Sigmoid colon (tissue), 7 donors: ENCODE data around the gene FAM89A. TPM values are rescaled to one million over a fixed set of nuclear protein-coding genes. Genes with fewer than 3 reads are reported as not detected.

Experiments used
- DNase-seq: peaks from one replicate; pipeline ENCODE4 v3.0.0-alpha.2; 2019
- H3K27ac ChIP-seq, 4 donors: fragments of 200-600 bp; sonication (generic); one replicate each; pipeline ENCODE4 v1.5.1; 2016 to 2019; ENCODE audit warnings: mild to moderate bottlenecking in 1 of 4
- H3K27me3 ChIP-seq, 3 donors: fragments of 200-600 bp; sonication (generic); one replicate each; pipeline ENCODE4 v1.5.1; 2019; ENCODE audit warnings: mild to moderate bottlenecking in 1 of 3
- H3K36me3 ChIP-seq, 4 donors: fragments of 200-600 bp; sonication (generic); one replicate each; pipeline ENCODE4 v1.5.1; 2016 to 2019
- H3K4me1 ChIP-seq, 4 donors: fragments of 200-600 bp; sonication (generic); one replicate each; pipeline ENCODE4 v1.5.1; 2017 to 2019
- H3K4me3 ChIP-seq, 4 donors: fragments of 200-600 bp; sonication (generic); one replicate each; pipeline ENCODE4 v1.5.1; 2017 to 2019; ENCODE audit warnings: mild to moderate bottlenecking in 2 of 4, moderate library complexity in 1 of 4
- H3K9me3 ChIP-seq, 4 donors: fragments of 200-600 bp in 3 of 4; sonication (generic) in 3 of 4; one replicate each; pipeline versions ENCODE4 v1.5.1 to v1.6.1; 2013 to 2019
- EP300 ChIP-seq, 4 donors: sonication (generic); formaldehyde crosslinking; IDR thresholded peaks; one replicate each; pipeline ENCODE4 v1.6.1; 2017; ENCODE audit warnings: antibody characterized with exemption in 4 of 4
- POLR2A ChIP-seq, 2 donors: fragments of 450-650 bp; IDR thresholded peaks; one replicate each; pipeline ENCODE4 v1.6.1; 2016; ENCODE audit warnings: antibody characterized with exemption in 2 of 2, mild to moderate bottlenecking in 2 of 2, moderate library complexity in 2 of 2
- POLR2AphosphoS5 ChIP-seq, 4 donors: sonication (generic); formaldehyde crosslinking; IDR thresholded peaks; one replicate each; pipeline ENCODE4 v1.6.1; 2017; ENCODE audit warnings: antibody characterized with exemption in 4 of 4
- WGBS, 2 donors: extraction: QIAGEN DNeasy Blood & Tissue Kit; methylation state at CpG; one replicate each; pipeline ENCODE4 v1.1.7; 2013; 5-methylcytosine and 5-hydroxymethylcytosine counted together
- intact Hi-C: fragments of 100-400 bp; cut with DNase I; formaldehyde crosslinking; loops from one replicate; pipeline ENCODE4 v1.15.1; 2023
- polyA plus RNA-seq, 3 donors: library from polyadenylated mRNA; stranded (reverse); fragments of 200-250 nt; gene quantifications; one replicate each; pipeline ENCODE4 v1.2.3, GENCODE V29; 2013
- total RNA-seq, 4 donors: library from RNA; depleted of rRNA; stranded (reverse); fragments of >200 nt; gene quantifications; one replicate each; pipeline ENCODE4 v1.1.0, GENCODE V29; 2016
- TF ChIP-seq, protein P1 (sequence below), 4 experiments: fragments of 450-650 bp in 3 of 4; fragments of 200-600 bp in 1 of 4; IDR thresholded peaks; one replicate each; pipeline ENCODE4 v1.5.1; 2016 to 2019; ENCODE audit warnings: antibody characterized with exemption in 4 of 4, mild to moderate bottlenecking in 3 of 4, moderate library complexity in 2 of 4
- donor health status: healthy with polysubstance abuse.
- donor health status: Bipolar disorder and iron deficiency.
- donor health status: healthy.

FAM89A gene
- total and polyA plus RNA-seq, 7 donors, result 2.3 to 9.9 (median 5.8) TPM

GRCh38 chr1:231021540-231022031, 18.5 kb downstream of the FAM89A start:
- H3K9me3 ChIP-seq, result no peaks in the 10 kb centered on the region
- no peak overlapping the region for H3K4me3 ChIP-seq
- TF ChIP-seq, protein P1, sequence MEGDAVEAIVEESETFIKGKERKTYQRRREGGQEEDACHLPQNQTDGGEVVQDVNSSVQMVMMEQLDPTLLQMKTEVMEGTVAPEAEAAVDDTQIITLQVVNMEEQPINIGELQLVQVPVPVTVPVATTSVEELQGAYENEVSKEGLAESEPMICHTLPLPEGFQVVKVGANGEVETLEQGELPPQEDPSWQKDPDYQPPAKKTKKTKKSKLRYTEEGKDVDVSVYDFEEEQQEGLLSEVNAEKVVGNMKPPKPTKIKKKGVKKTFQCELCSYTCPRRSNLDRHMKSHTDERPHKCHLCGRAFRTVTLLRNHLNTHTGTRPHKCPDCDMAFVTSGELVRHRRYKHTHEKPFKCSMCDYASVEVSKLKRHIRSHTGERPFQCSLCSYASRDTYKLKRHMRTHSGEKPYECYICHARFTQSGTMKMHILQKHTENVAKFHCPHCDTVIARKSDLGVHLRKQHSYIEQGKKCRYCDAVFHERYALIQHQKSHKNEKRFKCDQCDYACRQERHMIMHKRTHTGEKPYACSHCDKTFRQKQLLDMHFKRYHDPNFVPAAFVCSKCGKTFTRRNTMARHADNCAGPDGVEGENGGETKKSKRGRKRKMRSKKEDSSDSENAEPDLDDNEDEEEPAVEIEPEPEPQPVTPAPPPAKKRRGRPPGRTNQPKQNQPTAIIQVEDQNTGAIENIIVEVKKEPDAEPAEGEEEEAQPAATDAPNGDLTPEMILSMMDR (IDR thresholded peaks at IDR 0.05), result no peak
- TF ChIP-seq POLR2A (IDR thresholded peaks at IDR 0.05) (no peak), POLR2AphosphoS5 (IDR thresholded peaks at IDR 0.05) (no peak), EP300 (IDR thresholded peaks at IDR 0.05) (no peak)
- intact Hi-C loops, result no loop called here
- no peaks in the 10 kb centered on the region for H3K27me3 ChIP-seq
- H3K36me3 ChIP-seq, result no peaks in the 10 kb centered on the region
- 90 to 92% methylated on average over 12 of the region's 12 CpGs for WGBS, 2 donors
- no peak overlapping the region for H3K27ac ChIP-seq
- no peak for DNase-seq
- peaks cover 0 to 4% (median 0%) of the 10 kb centered on the region in 4 donors for H3K4me1 ChIP-seq

GRCh38 chr1:231020816-231021215, 19.2 kb downstream of the FAM89A start:
- DNase-seq, result no peak
- Histone ChIP-seq H3K27me3 (no peaks in the 10 kb centered on the region), H3K36me3 (no peaks in the 10 kb centered on the region), H3K9me3 (no peaks in the 10 kb centered on the region), H3K27ac (peak overlapping the region in 1 of 4 donors; percentile 10), H3K4me3 (no peak overlapping the region), H3K4me1 (peaks cover 0 to 4% (median 0%) of the 10 kb centered on the region in 4 donors)
- intact Hi-C loops, result no loop called here
- no peak for TF ChIP-seq POLR2AphosphoS5 (IDR thresholded peaks at IDR 0.05)
- TF ChIP-seq, protein P1 (IDR thresholded peaks at IDR 0.05), result no peak
- no peak for TF ChIP-seq POLR2A (IDR thresholded peaks at IDR 0.05)
- WGBS, 2 donors, result 63 to 77% methylated on average over 7 of the region's 7 CpGs

GRCh38 chr1:231020139-231020601, 19.9 kb downstream of the FAM89A start:
- TF ChIP-seq EP300 (IDR thresholded peaks at IDR 0.05) (no peak), POLR2AphosphoS5 (IDR thresholded peaks at IDR 0.05) (no peak), POLR2A (IDR thresholded peaks at IDR 0.05) (no peak)
- TF ChIP-seq, protein P1 (IDR thresholded peaks at IDR 0.05), result no peak
- no peak for DNase-seq
- H3K27ac ChIP-seq, result peak overlapping the region in 1 of 4 donors; percentile 10
- H3K4me1 ChIP-seq, result peaks cover 0 to 4% (median 0%) of the 10 kb centered on the region in 4 donors
- H3K36me3 ChIP-seq, result no peaks in the 10 kb centered on the region
- H3K4me3 ChIP-seq, result no peak overlapping the region
- no peaks in the 10 kb centered on the region for H3K9me3 ChIP-seq
- H3K27me3 ChIP-seq, result no peaks in the 10 kb centered on the region
- intact Hi-C loops, result no loop called here
- 76 to 85% methylated on average over 14 of the region's 14 CpGs for WGBS, 2 donors

DNA sequence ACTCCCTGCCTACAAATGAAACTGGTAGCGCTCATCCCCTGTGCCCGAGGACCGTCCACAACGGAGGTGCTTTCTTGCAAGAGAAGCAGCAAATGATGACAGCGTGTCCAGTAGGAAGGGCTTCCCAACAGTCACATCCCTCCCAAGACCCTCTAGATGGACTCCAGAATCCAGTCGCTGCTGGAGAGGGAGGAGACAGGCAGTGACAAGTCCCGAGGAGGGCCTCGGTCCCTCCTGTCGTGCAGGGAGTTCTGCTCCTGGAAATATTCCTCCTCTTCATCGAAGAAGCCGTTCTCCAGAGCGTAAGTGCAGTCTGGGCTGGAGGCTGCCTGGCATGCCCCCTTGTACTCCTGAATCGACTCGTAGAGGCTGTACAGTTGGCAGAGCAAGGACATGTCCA, 20.3 kb downstream of the FAM89A start:
- no peaks in the 10 kb centered on the region for H3K9me3 ChIP-seq
- DNase-seq, result no peak
- intact Hi-C loops, result no loop called here
- TF ChIP-seq, protein P1 (IDR thresholded peaks at IDR 0.05), result no peak
- no peak for TF ChIP-seq EP300 (IDR thresholded peaks at IDR 0.05)
- no peak for TF ChIP-seq POLR2AphosphoS5 (IDR thresholded peaks at IDR 0.05)
- no peak for TF ChIP-seq POLR2A (IDR thresholded peaks at IDR 0.05)
- no peak overlapping the region for H3K27ac ChIP-seq
- H3K4me1 ChIP-seq, result peaks cover 0 to 4% (median 0%) of the 10 kb centered on the region in 4 donors
- no peaks in the 10 kb centered on the region for H3K36me3 ChIP-seq
- 93 to 94% methylated on average over 14 of the region's 14 CpGs for WGBS, 2 donors
- no peaks in the 10 kb centered on the region for H3K27me3 ChIP-seq
- no peak overlapping the region for H3K4me3 ChIP-seq

DNA sequence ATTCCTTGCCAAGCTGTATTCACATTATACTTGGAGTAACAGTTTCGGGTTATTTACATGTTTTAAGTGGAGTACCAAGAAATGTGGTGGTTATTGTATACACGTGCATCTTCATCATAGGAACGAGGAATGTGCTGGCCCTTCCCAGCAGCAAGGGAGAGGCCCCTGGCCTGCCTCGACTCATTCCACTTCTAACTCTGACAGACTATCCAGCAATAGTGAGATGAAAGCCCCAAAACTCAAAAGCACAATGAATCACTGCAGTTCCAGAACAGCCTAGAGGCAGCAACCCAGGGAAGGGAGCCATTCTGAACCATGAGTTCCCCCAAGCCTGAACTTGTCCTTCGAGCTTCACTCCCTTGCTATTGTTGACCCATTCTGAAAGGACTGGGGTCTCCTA, 23.1 kb downstream of the FAM89A start:
- Histone ChIP-seq H3K4me1 (peaks cover 0 to 4% (median 0%) of the 10 kb centered on the region in 4 donors), H3K27me3 (no peaks in the 10 kb centered on the region), H3K27ac (no peak overlapping the region), H3K36me3 (no peaks in the 10 kb centered on the region), H3K9me3 (no peaks in the 10 kb centered on the region), H3K4me3 (no peak overlapping the region)
- no peak for TF ChIP-seq POLR2A (IDR thresholded peaks at IDR 0.05)
- TF ChIP-seq POLR2AphosphoS5 (IDR thresholded peaks at IDR 0.05), result no peak
- TF ChIP-seq, protein P1 (IDR thresholded peaks at IDR 0.05), result no peak
- no peak for TF ChIP-seq EP300 (IDR thresholded peaks at IDR 0.05)
- 64 to 76% methylated on average over 5 of the region's 5 CpGs for WGBS, 2 donors
- no peak for DNase-seq
- intact Hi-C loops, result no loop called here
